Ishikawa (cell line): ENCODE data around the gene CLDN2.

Experiments used
- RAD21 ChIP-seq: IDR thresholded peaks from 2 replicates; pipeline ENCODE4 v1.6.1; 2012; ENCODE audit warnings: low read depth
- TEAD4 ChIP-seq: IDR thresholded peaks from 2 replicates; pipeline ENCODE4 v1.6.1; 2012

DNA sequence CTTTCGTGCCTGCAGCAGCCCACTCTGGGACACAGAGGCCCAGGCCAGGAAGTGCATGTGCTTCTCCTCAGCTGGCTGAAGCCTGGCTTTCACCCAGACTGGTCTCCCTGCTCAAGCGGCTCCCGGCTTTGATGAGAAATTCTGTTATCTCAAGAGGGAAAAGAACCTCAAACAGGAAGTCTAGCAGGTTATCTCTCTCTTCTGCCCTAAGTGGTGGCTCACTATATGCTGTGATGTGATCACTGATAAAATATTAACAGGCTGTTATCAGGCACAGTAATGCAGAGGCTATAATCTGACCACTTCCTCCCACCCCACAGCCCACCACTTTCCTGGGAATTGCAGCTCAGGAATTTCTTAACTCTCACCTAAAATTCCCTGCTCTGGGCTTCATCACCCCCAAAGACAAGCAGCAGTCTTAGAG is 13.3 kb downstream of the CLDN2 start:
- TF ChIP-seq TEAD4 (no peak), RAD21 (no peak)
